Measurements from ENCODE around the gene RCAN2. TPM values are rescaled to one million over a fixed set of nuclear protein-coding genes. Genes with fewer than 3 reads are reported as not detected.

The RCAN2 gene
- total RNA-seq, 2 experiments from 2014 or later: 4.3 to 5.4 TPM

DNA sequence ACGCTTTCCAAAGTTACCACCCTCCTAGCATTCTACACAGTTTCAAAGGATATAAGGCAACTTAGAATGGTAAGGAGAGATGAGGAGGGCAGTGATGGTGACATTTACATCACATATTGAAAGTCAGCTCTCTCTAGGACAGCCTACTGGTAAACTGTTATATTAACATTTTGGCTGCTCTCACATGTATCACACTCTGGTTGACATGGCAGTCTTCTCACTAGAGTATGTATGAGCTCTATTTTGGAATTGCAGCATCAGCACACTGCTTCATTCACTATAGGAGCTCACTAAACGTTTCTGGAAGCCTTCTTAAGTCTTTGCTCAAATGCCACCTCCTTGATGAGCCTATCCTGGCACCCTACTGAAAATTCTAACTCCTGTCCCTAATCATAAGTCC, 184.8 kb downstream of the RCAN2 start:
- intact Hi-C loops (cut with micrococcal nuclease): no loop called here
- H3K36me3 Mint-ChIP-seq: no peaks in the 10 kb centered on the region
- ChIA-PET POLR2A (no interaction called here), CTCF (no interaction called here)
- H3K27me3 Mint-ChIP-seq: peaks cover 15% of the 10 kb centered on the region
- DNase-seq: no peak
- no peak overlapping the region for H3K27ac Mint-ChIP-seq
- H3K9me3 Mint-ChIP-seq: no peaks in the 10 kb centered on the region
- H3K4me1 Mint-ChIP-seq (ENCODE audit: low read depth): no peaks in the 10 kb centered on the region
- no peak overlapping the region for H3K4me3 Mint-ChIP-seq

DNA sequence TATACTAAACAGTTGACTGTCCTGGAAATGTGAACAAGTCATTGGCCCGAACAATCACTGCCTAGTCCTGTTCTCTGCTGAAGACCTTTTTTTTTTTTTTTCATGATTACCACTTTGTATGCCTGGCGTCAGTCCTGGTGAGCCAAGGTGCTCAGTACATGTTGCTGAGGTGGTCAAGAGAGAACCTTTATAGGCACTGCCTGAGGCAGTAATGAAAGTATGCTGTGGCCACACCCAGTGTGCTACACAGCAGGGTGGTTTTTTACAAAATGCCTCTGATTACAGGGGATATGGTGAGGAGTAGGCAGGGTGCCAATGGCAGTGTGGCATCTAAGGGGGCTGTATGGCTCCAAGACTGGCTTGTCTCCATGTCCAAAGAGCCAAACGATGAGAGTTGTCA, 185.4 kb downstream of the RCAN2 start:
- Mint-ChIP-seq H3K27ac (no peak overlapping the region), H3K4me1 (ENCODE audit: low read depth) (no peaks in the 10 kb centered on the region), H3K9me3 (no peaks in the 10 kb centered on the region), H3K4me3 (no peak overlapping the region), H3K27me3 (peaks cover 15% of the 10 kb centered on the region), H3K36me3 (no peaks in the 10 kb centered on the region)
- DNase-seq: no peak
- CTCF ChIA-PET: interaction anchor here (0.6 kb wide), 1 partner anchor 29 kb away, joined by 6 read pairs; no protein-coding TSS in a partner anchor
- intact Hi-C loops (cut with micrococcal nuclease): no loop called here
- POLR2A ChIA-PET: no interaction called here

DNA sequence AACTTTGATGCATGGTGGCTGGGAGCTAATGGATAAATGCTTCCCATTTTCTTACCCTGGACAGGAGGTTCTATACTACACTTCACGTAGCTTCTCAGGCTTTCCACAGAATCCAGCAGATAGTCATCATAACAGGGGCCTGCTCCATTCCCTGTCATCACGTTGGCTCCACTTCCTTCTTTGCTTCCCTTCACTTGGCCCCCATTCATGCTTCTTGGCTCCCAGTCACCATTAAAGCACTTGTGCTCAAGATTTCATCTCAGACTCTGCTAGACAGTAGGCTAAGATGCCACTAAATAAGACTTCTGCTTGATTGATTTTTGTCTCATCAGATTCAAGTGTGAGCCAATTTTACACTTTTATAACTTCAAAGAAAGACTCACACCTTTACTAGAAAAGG, 186.0 kb downstream of the RCAN2 start:
- no peaks in the 10 kb centered on the region for H3K9me3 Mint-ChIP-seq
- intact Hi-C loops (cut with micrococcal nuclease): no loop called here
- CTCF ChIA-PET: interaction anchor here (0.6 kb wide), 1 partner anchor 29 kb away, joined by 6 read pairs; no protein-coding TSS in a partner anchor
- H3K27me3 Mint-ChIP-seq: peaks cover 15% of the 10 kb centered on the region
- no peak overlapping the region for H3K4me3 Mint-ChIP-seq
- DNase-seq: no peak
- no peaks in the 10 kb centered on the region for H3K36me3 Mint-ChIP-seq
- no peak overlapping the region for H3K27ac Mint-ChIP-seq
- H3K4me1 Mint-ChIP-seq (ENCODE audit: low read depth): no peaks in the 10 kb centered on the region
- POLR2A ChIA-PET: no interaction called here

DNA sequence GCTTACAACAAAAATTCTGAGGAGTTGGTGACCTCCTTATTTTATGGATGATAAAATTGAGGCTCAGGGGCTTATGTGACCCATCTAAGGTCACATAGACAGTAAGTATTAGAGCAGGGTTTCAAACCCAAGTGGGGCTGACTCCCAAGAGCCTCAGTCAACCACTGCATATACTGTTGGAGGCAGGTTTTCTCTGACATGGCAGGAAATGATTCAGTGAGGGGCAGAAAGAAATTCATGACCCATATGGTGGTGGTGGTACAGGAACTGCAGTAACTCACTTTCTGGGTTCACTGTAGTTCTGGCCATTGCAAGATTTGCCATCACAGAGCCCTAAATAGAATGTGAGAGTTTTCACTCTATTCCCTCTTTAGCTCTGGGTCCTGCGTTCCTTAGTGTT, 188.4 kb downstream of the RCAN2 start:
- no peak for DNase-seq
- Mint-ChIP-seq H3K9me3 (no peaks in the 10 kb centered on the region), H3K27ac (no peak overlapping the region), H3K27me3 (peaks cover 16% of the 10 kb centered on the region), H3K4me3 (no peak overlapping the region), H3K4me1 (ENCODE audit: low read depth) (no peaks in the 10 kb centered on the region), H3K36me3 (no peaks in the 10 kb centered on the region)
- intact Hi-C loops (cut with micrococcal nuclease): no loop called here
- CTCF ChIA-PET: no interaction called here
- POLR2A ChIA-PET: no interaction called here

DNA sequence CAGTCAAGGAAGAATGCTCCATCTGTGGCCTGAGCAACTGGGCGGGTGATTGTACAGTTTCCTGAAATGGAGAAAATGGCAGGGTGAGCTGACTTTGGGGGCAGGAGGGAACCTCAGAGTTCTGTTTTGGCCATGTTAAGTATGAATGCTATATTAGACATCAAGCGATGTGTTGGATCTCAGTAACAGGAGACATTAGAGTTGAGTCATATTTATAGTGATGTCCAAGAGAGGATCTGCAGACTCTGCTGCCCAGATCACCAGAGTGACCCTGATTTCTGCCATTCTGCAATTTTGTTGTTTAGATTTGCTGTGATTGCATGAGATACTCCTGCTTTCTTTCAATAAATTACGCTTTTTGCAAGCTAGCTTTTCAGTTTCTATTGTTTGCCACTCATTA, 189.1 kb downstream of the RCAN2 start:
- ChIA-PET CTCF (no interaction called here), POLR2A (no interaction called here)
- peaks cover 14% of the 10 kb centered on the region for H3K27me3 Mint-ChIP-seq
- no peak overlapping the region for H3K4me3 Mint-ChIP-seq
- H3K36me3 Mint-ChIP-seq: no peaks in the 10 kb centered on the region
- intact Hi-C loops (cut with micrococcal nuclease): no loop called here
- no peak overlapping the region for H3K27ac Mint-ChIP-seq
- H3K4me1 Mint-ChIP-seq (ENCODE audit: low read depth): no peaks in the 10 kb centered on the region
- H3K9me3 Mint-ChIP-seq: no peaks in the 10 kb centered on the region
- no peak for DNase-seq

DNA sequence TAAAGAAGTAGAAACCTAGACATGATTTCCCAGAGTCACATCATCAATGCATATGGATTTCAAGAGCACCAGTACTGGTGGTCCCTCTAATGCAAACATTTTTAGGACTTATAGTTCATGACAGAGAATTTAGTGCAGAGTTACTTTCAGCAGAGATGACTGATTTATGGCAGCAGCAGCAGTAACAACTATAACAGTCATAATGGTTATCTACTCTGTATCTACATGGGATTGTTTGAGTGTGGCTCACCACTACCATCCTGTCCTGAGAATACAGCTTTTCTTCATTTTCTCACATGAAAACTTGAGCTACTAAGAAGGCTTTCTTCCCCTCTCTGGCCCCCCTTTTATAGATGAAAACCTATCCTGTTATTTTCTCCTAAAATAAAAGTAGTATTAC, 192.0 kb downstream of the RCAN2 start:
- intact Hi-C loops (cut with micrococcal nuclease): no loop called here
- CTCF ChIA-PET: no interaction called here
- H3K4me1 Mint-ChIP-seq (ENCODE audit: low read depth): no peaks in the 10 kb centered on the region
- no peaks in the 10 kb centered on the region for H3K9me3 Mint-ChIP-seq
- no peaks in the 10 kb centered on the region for H3K36me3 Mint-ChIP-seq
- no peak overlapping the region for H3K27ac Mint-ChIP-seq
- H3K27me3 Mint-ChIP-seq: peaks cover 10% of the 10 kb centered on the region
- H3K4me3 Mint-ChIP-seq: no peak overlapping the region
- DNase-seq: no peak
- POLR2A ChIA-PET: no interaction called here

DNA sequence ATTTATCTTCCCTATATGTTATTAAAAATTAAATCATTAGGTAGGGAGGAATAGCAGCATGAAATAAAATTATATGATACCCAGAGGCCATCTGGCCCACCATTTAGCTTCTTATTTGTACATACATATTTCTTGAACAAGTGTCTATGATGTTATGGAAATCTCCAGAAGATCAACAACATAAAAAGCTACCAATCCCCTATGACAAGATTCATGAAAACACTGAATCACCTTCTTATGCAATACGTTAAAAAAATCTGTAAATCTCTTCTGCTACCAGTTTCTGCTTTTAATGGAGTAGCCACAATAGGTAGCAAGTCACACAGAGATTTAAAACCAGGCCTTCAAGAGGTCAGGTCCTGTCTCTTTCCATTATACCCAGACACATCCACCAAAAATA, 194.7 kb downstream of the RCAN2 start:
- intact Hi-C loops (cut with micrococcal nuclease): no loop called here
- no peaks in the 10 kb centered on the region for H3K9me3 Mint-ChIP-seq
- ChIA-PET CTCF (no interaction called here), POLR2A (no interaction called here)
- no peaks in the 10 kb centered on the region for H3K4me1 Mint-ChIP-seq (ENCODE audit: low read depth)
- H3K27ac Mint-ChIP-seq: no peak overlapping the region
- H3K4me3 Mint-ChIP-seq: no peak overlapping the region
- no peaks in the 10 kb centered on the region for H3K36me3 Mint-ChIP-seq
- no peak for DNase-seq
- peaks cover 10% of the 10 kb centered on the region for H3K27me3 Mint-ChIP-seq

DNA sequence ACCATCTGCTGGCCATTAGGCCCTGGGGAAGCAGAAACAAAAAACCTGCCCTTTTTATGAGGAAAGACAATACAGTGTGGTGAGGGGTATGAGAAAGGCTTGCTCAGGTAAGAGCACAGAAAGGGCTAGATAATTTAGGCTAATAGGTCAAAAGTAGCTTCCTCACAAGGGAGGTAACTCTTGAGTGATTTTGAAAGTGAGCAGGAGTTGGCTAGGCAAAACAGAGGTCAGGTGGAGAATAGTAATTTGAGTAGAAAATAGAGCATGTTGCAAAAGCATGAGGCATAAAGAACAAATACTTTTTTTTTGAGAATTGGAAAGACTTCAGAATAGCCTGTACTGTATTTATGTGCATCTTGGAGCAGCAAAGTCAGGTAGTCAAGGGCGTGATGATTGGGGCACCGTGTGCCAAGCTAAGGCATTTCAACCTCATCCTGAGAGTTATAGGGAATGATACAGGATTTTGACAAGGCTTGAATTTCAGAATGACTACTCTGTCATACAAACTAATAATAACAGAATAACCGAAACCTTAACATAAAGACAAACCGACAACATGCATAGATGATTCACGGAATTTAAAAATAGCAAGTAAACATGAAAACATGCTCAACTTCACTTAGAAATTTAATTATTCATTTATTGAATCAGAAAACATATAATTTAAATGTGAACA, 197.5 kb downstream of the RCAN2 start:
- Mint-ChIP-seq H3K27me3 (peaks cover 13% of the 10 kb centered on the region), H3K4me3 (no peak overlapping the region), H3K27ac (no peak overlapping the region), H3K4me1 (ENCODE audit: low read depth) (peaks cover 3% of the 10 kb centered on the region), H3K36me3 (no peaks in the 10 kb centered on the region), H3K9me3 (no peaks in the 10 kb centered on the region)
- ChIA-PET POLR2A (no interaction called here), CTCF (interaction anchor here (0.6 kb wide), 1 partner anchor 22 kb away, joined by 3 read pairs; no protein-coding TSS in a partner anchor)
- DNase-seq: no peak
- intact Hi-C loops (cut with micrococcal nuclease): no loop called here

DNA sequence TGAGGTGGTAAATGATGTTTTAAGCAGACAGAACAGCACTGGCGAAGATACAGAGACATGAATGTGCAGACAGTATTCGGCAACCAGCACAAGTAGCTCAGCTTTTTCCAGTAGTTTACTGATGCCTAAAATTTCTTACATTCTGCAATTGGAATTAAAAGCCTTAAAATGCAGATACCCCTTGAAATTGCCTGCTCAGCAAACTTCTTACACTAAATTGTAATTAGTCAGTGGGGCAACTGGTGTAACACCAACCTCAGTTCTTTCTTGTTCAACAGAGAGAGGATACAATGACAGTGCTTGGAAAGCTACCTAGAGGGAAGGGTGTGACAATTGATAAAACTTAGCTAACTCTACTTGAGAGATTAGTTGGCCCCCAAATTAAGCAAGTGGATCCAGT, 199.4 kb downstream of the RCAN2 start:
- Mint-ChIP-seq H3K27ac (no peak overlapping the region), H3K4me3 (no peak overlapping the region), H3K27me3 (peaks cover 16% of the 10 kb centered on the region), H3K36me3 (no peaks in the 10 kb centered on the region), H3K4me1 (ENCODE audit: low read depth) (peaks cover 18% of the 10 kb centered on the region), H3K9me3 (no peaks in the 10 kb centered on the region)
- DNase-seq: no peak
- intact Hi-C loops (cut with micrococcal nuclease): no loop called here
- POLR2A ChIA-PET: no interaction called here
- CTCF ChIA-PET: no interaction called here

DNA sequence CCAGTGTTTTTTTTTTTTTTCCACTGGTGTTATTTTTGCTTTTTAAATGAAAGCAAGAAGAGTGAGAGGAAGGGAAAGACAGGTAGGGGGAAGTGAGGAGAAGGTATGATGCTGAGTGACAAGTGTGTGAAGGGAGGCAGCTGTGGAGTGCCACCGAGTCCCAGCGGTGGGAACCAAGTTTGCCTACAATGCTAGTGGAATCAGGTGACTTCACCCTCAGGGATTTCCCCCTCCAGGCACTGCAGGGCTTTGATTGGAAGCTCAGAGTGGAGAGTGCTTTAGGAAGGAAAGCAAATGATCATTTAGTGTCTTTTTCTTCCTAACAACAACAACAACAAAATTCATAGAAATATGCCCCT, 200.0 kb downstream of the RCAN2 start:
- ChIA-PET CTCF (no interaction called here), POLR2A (no interaction called here)
- H3K4me3 Mint-ChIP-seq: no peak overlapping the region
- no peaks in the 10 kb centered on the region for H3K36me3 Mint-ChIP-seq
- peaks cover 18% of the 10 kb centered on the region for H3K27me3 Mint-ChIP-seq
- DNase-seq: no peak
- no peak overlapping the region for H3K27ac Mint-ChIP-seq
- intact Hi-C loops (cut with micrococcal nuclease): no loop called here
- peaks cover 18% of the 10 kb centered on the region for H3K4me1 Mint-ChIP-seq (ENCODE audit: low read depth)
- no peaks in the 10 kb centered on the region for H3K9me3 Mint-ChIP-seq

DNA sequence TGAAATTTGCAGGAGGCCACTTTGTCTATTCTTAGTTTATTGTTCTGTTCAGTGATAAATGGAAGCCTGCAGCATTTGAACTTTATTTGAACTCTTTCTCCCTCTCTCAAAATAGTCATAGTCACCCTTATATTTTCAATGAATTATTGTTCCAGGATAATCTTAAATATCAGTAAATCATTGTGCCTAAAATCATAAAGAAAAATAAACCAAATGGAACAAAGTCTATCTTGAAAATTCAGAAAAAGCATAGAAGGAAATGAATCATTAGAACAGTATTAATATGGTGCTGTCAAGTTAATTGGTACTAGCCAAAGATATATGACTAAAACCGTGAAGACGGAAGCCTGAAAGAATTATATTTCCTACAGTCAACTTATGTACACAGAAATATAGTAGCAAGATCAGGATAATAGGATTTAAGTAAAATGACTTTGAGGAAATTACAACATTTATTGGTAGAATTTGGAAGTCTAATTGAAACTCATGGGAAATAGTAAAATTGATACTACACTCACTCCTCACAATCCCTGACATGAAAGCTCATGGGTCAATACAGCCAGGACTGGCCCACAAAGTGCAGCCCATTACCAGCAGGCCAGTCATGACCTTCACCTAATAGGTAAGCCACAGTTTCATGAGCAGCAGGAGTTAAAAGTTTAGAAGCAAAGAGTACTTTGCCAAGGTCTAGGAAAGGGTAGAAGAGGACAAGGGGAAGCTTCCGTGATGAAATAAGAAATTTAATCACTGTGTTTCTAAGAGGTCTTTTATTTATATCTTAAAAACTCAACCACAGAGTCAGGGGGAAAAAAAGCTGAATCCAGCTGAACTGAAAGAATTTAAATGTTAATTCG, 200.6 kb downstream of the RCAN2 start:
- Mint-ChIP-seq H3K27me3 (peaks cover 18% of the 10 kb centered on the region), H3K27ac (no peak overlapping the region), H3K36me3 (no peaks in the 10 kb centered on the region), H3K4me1 (ENCODE audit: low read depth) (peaks cover 18% of the 10 kb centered on the region), H3K9me3 (no peaks in the 10 kb centered on the region), H3K4me3 (no peak overlapping the region)
- ChIA-PET POLR2A (no interaction called here), CTCF (no interaction called here)
- DNase-seq: no peak
- intact Hi-C loops (cut with micrococcal nuclease): no loop called here

DNA sequence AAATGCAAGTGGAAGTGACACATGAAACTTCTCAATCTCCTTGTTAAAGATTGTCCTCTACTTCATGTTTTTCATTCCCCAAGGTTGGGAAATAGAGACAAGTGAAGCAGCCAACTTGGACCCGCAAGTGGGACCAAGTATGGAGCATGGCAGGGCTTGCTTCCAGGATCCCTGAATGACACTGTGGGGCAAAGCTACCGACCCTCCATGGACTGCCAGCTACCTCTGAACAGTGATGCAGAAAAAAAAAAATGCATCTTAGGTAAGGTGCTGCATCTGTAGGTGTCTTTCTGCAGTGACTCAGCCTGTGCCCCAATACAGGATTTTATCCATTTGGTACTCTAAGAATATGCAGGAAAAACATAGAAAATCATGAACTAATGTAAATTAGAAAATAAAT, 201.4 kb downstream of the RCAN2 start:
- Mint-ChIP-seq H3K4me3 (no peak overlapping the region), H3K36me3 (no peaks in the 10 kb centered on the region), H3K9me3 (no peaks in the 10 kb centered on the region), H3K27ac (no peak overlapping the region), H3K27me3 (peaks cover 18% of the 10 kb centered on the region), H3K4me1 (ENCODE audit: low read depth) (peaks cover 18% of the 10 kb centered on the region)
- intact Hi-C loops (cut with micrococcal nuclease): loop anchor here (5.0 kb wide), 1 partner anchor 37 kb away; no protein-coding TSS in a partner anchor
- CTCF ChIA-PET: no interaction called here
- POLR2A ChIA-PET: no interaction called here
- DNase-seq: no peak

DNA sequence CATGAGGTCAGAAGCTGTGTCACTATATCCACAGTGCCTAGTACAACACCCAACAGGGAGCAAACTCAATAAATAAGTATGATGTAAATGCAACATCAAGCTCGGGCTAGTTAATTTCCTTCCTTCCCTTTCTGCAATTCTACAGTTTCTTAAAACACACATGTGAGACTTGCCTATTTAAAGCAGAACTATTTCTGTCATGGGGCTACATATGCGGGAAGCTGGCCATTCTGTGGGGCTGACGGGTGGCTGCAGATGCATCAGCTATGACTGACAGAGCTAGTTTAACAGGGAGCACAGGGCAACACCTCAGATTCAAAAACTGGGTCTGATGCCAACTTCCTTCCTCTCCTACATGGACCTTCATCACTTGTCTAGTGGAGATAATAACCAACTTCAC, 202.4 kb downstream of the RCAN2 start:
- DNase-seq: no peak
- no peaks in the 10 kb centered on the region for H3K36me3 Mint-ChIP-seq
- H3K27ac Mint-ChIP-seq: no peak overlapping the region
- H3K27me3 Mint-ChIP-seq: peaks cover 18% of the 10 kb centered on the region
- intact Hi-C loops (cut with micrococcal nuclease): loop anchor here (5.0 kb wide), 1 partner anchor 38 kb away; no protein-coding TSS in a partner anchor
- ChIA-PET POLR2A (no interaction called here), CTCF (interaction anchor here (1.3 kb wide), 1 partner anchor 198 kb away, joined by 3 read pairs; no protein-coding TSS in a partner anchor)
- H3K4me1 Mint-ChIP-seq (ENCODE audit: low read depth): peaks cover 18% of the 10 kb centered on the region
- H3K4me3 Mint-ChIP-seq: no peak overlapping the region
- H3K9me3 Mint-ChIP-seq: no peaks in the 10 kb centered on the region

All from activated CD4-positive, alpha-beta memory T cell treated with anti-CD3 and anti-CD28 coated beads for 36 hours (primary cell).